Liver (tissue), 9 donors: ENCODE results near the gene IGF1. TPM values are rescaled to one million over a fixed set of nuclear protein-coding genes. Genes with fewer than 3 reads are reported as not detected.

ENCODE experiments used
- DNase-seq: peaks from one replicate; pipeline ENCODE4 v3.0.0-alpha.2; 2017; ENCODE audit warnings: low spot score
- H3K27ac ChIP-seq, 2 donors: one replicate each; pipeline ENCODE4 v1.7.0; 2013; ENCODE audit warnings: inconsistent platforms in 2 of 2, low read length in 2 of 2, control low read depth in 1 of 2, low read depth in 1 of 2, mild to moderate bottlenecking in 1 of 2
- H3K27me3 ChIP-seq, 4 donors: one replicate each; pipeline versions ENCODE4 v1.6.1 to v1.7.0; 2013; ENCODE audit warnings: low read length in 3 of 4, inconsistent platforms in 1 of 4, mild to moderate bottlenecking in 1 of 4, moderate library complexity in 1 of 4; ENCODE audit not compliant: control insufficient read depth in 4 of 4, insufficient read depth in 4 of 4
- H3K36me3 ChIP-seq, 4 donors: one replicate each; pipeline versions ENCODE4 v1.6.1 to v1.7.0; 2013; ENCODE audit warnings: low read length in 3 of 4, mild to moderate bottlenecking in 3 of 4, low read depth in 1 of 4, moderate library complexity in 1 of 4; ENCODE audit not compliant: control insufficient read depth in 4 of 4, insufficient read depth in 3 of 4
- H3K4me1 ChIP-seq, 4 donors: one replicate each; pipeline versions ENCODE4 v1.6.1 to v1.7.0; 2013; ENCODE audit warnings: low read length in 3 of 4, mild to moderate bottlenecking in 3 of 4, moderate library complexity in 1 of 4; ENCODE audit not compliant: control insufficient read depth in 4 of 4, insufficient read depth in 4 of 4
- H3K4me3 ChIP-seq, 3 donors: one replicate each; pipeline versions ENCODE4 v1.6.1 to v1.7.0; 2013; ENCODE audit warnings: low read length in 3 of 3, control low read depth in 1 of 3, low read depth in 1 of 3, mild to moderate bottlenecking in 1 of 3
- H3K9ac ChIP-seq, 2 donors: one replicate each; pipeline ENCODE4 v1.7.0; 2013; ENCODE audit warnings: low read length in 2 of 2, mild to moderate bottlenecking in 2 of 2, moderate library complexity in 2 of 2, control low read depth in 1 of 2, low read depth in 1 of 2
- H3K9me3 ChIP-seq, 4 donors: one replicate each; pipeline versions ENCODE4 v1.6.1 to v1.7.0; 2013; ENCODE audit warnings: low read length in 3 of 4; ENCODE audit not compliant: control insufficient read depth in 4 of 4
- ATF3 ChIP-seq: IDR thresholded peaks from 2 replicates; pipeline ENCODE4 v1.6.1; 2016; ENCODE audit warnings: antibody characterized with exemption
- EGR1 ChIP-seq, 2 donors: IDR thresholded peaks; 2 replicates each; pipeline ENCODE4 v1.6.1; 2016 to 2018; ENCODE audit warnings: antibody characterized with exemption in 2 of 2, low read depth in 2 of 2
- FOXA1 ChIP-seq: IDR thresholded peaks from 2 replicates; pipeline ENCODE4 v1.6.1; 2016; ENCODE audit warnings: antibody characterized with exemption
- FOXA2 ChIP-seq: IDR thresholded peaks from 2 replicates; pipeline ENCODE4 v1.6.1; 2016; ENCODE audit warnings: antibody characterized with exemption
- GABPA ChIP-seq, 2 donors: IDR thresholded peaks in 1 of 2; conservative IDR thresholded peaks in 1 of 2; 2 replicates each; pipeline ENCODE4 v1.6.1; 2016; ENCODE audit warnings: antibody characterized with exemption in 2 of 2, mild to moderate bottlenecking in 1 of 2, moderate library complexity in 1 of 2
- HNF4A ChIP-seq, 2 donors: conservative IDR thresholded peaks; 2 replicates each; pipeline ENCODE4 v1.6.1; 2016; ENCODE audit warnings: antibody characterized with exemption in 2 of 2, mild to moderate bottlenecking in 2 of 2
- HNF4G ChIP-seq: IDR thresholded peaks from 2 replicates; pipeline ENCODE4 v1.6.1; 2016; ENCODE audit warnings: antibody characterized with exemption
- JUND ChIP-seq, 2 donors: IDR thresholded peaks; 2 replicates each; pipeline ENCODE4 v1.6.1; 2016; ENCODE audit warnings: antibody characterized with exemption in 2 of 2
- MAX ChIP-seq: IDR thresholded peaks from 2 replicates; pipeline ENCODE4 v1.6.1; 2016; ENCODE audit warnings: antibody characterized with exemption
- NR2F2 ChIP-seq: IDR thresholded peaks from 2 replicates; pipeline ENCODE4 v1.6.1; 2016; ENCODE audit warnings: antibody characterized with exemption
- RAD21 ChIP-seq, 2 donors: IDR thresholded peaks; 2 replicates each; pipeline ENCODE4 v1.6.1; 2016; ENCODE audit warnings: antibody characterized with exemption in 2 of 2, mild to moderate bottlenecking in 2 of 2
- REST ChIP-seq: IDR thresholded peaks from 2 replicates; pipeline ENCODE4 v1.6.1; 2016; ENCODE audit warnings: antibody characterized with exemption, mild to moderate bottlenecking
- RXRA ChIP-seq, 2 donors: IDR thresholded peaks; 2 replicates each; pipeline ENCODE4 v1.6.1; 2017 to 2018; ENCODE audit warnings: antibody characterized with exemption in 2 of 2, mild to moderate bottlenecking in 1 of 2
- SP1 ChIP-seq: IDR thresholded peaks from 2 replicates; pipeline ENCODE4 v1.6.1; 2018; ENCODE audit warnings: antibody characterized with exemption, mild to moderate bottlenecking
- TAF1 ChIP-seq: conservative IDR thresholded peaks from 2 replicates; pipeline ENCODE4 v1.6.1; 2016; ENCODE audit warnings: antibody characterized with exemption, mild to moderate bottlenecking
- YY1 ChIP-seq: IDR thresholded peaks from 2 replicates; pipeline ENCODE4 v1.6.1; 2016; ENCODE audit warnings: antibody characterized with exemption, mild to moderate bottlenecking
- WGBS: extraction: QIAGEN DNeasy Blood & Tissue Kit; methylation state at CpG from one replicate; pipeline ENCODE4 v1.1.7; 2013; 5-methylcytosine and 5-hydroxymethylcytosine counted together
- polyA plus RNA-seq, 2 donors: library from polyadenylated mRNA; stranded (reverse) in 1 of 2; unstranded in 1 of 2; fragments of 200-250 nt in 1 of 2; fragments of >200 nt in 1 of 2; fragmentation: Nextera tagmentation in 1 of 2; extraction: Ambion mirVana in 1 of 2; gene quantifications; one replicate each; pipeline versions ENCODE4 v1.2.1 to v1.2.3, GENCODE V29; 2013 to 2015
- total RNA-seq, 2 donors: library from RNA; depleted of rRNA; stranded (reverse); fragments of >200 nt; gene quantifications; one replicate each; pipeline ENCODE4 v1.2.3, GENCODE V29; 2014
- TF ChIP-seq, protein P1 (sequence below): IDR thresholded peaks from 2 replicates; pipeline ENCODE4 v1.6.1; 2016; ENCODE audit warnings: antibody characterized with exemption
- TF ChIP-seq, protein P2 (sequence below): fragments of 150-350 bp; IDR thresholded peaks from 2 replicates; pipeline ENCODE4 v1.5.1; 2017; ENCODE audit warnings: improper control_type of control experiment, low read depth, low read length; ENCODE audit not compliant: missing input control
- donor health status: healthy.
- donor health status: healthy.
- donor health status: healthy.
- donor health status: healthy.
- donor health status: healthy.

Gene IGF1
- total and polyA plus RNA-seq, 4 donors: 0.61 to 118 (median 33.3) TPM

GRCh38 chr12:102513739-102514138 is 33.4 kb upstream of the IGF1 start:
- no peak overlapping the region for H3K9ac ChIP-seq
- no peak for DNase-seq
- H3K27me3 ChIP-seq: no peaks in the 10 kb centered on the region
- TF ChIP-seq NR2F2 (no peak), MAX (no peak), FOXA2 (no peak), HNF4A (conservative IDR thresholded peaks at IDR 0.05) (no peak), YY1 (no peak)
- H3K4me1 ChIP-seq: peaks cover 4 to 31% (median 20%) of the 10 kb centered on the region in 4 donors
- no peak overlapping the region for H3K27ac ChIP-seq
- H3K4me3 ChIP-seq: no peak overlapping the region
- H3K9me3 ChIP-seq: no peaks in the 10 kb centered on the region
- WGBS: 86% methylated on average over 3 of the region's 3 CpGs
- H3K36me3 ChIP-seq: no peaks in the 10 kb centered on the region

DNA sequence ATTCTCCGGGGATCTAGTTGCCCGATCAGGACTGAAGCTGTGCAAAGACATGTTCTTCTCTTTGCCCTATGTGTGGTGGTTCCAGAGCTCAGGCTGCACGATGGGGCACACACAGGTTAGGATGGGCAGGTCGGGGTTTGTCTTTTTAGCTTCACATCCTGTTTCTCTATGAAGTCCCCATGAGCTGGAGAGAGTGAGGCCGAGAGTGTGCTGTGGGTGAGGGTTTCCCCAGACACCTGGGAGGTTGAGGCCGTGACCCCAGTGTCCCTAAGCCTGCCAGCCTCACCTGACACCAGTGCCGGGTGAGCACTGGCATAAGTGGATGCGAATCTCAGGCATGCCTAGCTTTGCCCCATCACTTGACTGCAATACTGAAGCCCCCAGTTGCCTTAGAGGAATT is 32.9 kb upstream of the IGF1 start:
- 84% methylated on average over 8 of the region's 8 CpGs for WGBS
- peaks cover 4 to 31% (median 20%) of the 10 kb centered on the region in 4 donors for H3K4me1 ChIP-seq
- H3K9me3 ChIP-seq: no peaks in the 10 kb centered on the region
- H3K27me3 ChIP-seq: no peaks in the 10 kb centered on the region
- TF ChIP-seq RXRA (IDR thresholded peaks at IDR 0.05) (no peak), TAF1 (no peak), NR2F2 (no peak), ATF3 (no peak), GABPA (IDR thresholded peaks at IDR 0.05 in 1 of 2, conservative IDR thresholded peaks at IDR 0.05 in 1 of 2) (no peak), YY1 (no peak), FOXA1 (no peak), JUND (IDR thresholded peaks at IDR 0.05) (no peak), RAD21 (IDR thresholded peaks at IDR 0.05) (no peak), EGR1 (IDR thresholded peaks at IDR 0.05; ENCODE audit: low read depth in 2 of 2) (no peak), REST (no peak), HNF4A (conservative IDR thresholded peaks at IDR 0.05) (no peak), HNF4G (no peak), FOXA2 (no peak), SP1 (no peak), MAX (no peak)
- TF ChIP-seq, protein P1, sequence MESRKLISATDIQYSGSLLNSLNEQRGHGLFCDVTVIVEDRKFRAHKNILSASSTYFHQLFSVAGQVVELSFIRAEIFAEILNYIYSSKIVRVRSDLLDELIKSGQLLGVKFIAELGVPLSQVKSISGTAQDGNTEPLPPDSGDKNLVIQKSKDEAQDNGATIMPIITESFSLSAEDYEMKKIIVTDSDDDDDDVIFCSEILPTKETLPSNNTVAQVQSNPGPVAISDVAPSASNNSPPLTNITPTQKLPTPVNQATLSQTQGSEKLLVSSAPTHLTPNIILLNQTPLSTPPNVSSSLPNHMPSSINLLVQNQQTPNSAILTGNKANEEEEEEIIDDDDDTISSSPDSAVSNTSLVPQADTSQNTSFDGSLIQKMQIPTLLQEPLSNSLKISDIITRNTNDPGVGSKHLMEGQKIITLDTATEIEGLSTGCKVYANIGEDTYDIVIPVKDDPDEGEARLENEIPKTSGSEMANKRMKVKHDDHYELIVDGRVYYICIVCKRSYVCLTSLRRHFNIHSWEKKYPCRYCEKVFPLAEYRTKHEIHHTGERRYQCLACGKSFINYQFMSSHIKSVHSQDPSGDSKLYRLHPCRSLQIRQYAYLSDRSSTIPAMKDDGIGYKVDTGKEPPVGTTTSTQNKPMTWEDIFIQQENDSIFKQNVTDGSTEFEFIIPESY: no peak
- TF ChIP-seq, protein P2, sequence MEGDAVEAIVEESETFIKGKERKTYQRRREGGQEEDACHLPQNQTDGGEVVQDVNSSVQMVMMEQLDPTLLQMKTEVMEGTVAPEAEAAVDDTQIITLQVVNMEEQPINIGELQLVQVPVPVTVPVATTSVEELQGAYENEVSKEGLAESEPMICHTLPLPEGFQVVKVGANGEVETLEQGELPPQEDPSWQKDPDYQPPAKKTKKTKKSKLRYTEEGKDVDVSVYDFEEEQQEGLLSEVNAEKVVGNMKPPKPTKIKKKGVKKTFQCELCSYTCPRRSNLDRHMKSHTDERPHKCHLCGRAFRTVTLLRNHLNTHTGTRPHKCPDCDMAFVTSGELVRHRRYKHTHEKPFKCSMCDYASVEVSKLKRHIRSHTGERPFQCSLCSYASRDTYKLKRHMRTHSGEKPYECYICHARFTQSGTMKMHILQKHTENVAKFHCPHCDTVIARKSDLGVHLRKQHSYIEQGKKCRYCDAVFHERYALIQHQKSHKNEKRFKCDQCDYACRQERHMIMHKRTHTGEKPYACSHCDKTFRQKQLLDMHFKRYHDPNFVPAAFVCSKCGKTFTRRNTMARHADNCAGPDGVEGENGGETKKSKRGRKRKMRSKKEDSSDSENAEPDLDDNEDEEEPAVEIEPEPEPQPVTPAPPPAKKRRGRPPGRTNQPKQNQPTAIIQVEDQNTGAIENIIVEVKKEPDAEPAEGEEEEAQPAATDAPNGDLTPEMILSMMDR: no peak
- no peaks in the 10 kb centered on the region for H3K36me3 ChIP-seq
- no peak overlapping the region for H3K27ac ChIP-seq
- H3K9ac ChIP-seq: no peak overlapping the region
- no peak for DNase-seq
- H3K4me3 ChIP-seq: no peak overlapping the region
